GM12891 (cell line): ENCODE results near the gene FAM193A.

Experiments used
- POLR2A ChIP-seq: IDR thresholded peaks from 2 replicates; pipeline ENCODE4 v1.6.1; 2011; ENCODE audit warnings: low read depth, low read length, control low read depth
- POLR2AphosphoS5 ChIP-seq: IDR thresholded peaks from 2 replicates; pipeline ENCODE4 v1.6.1; 2011; ENCODE audit warnings: low read depth, low read length, control low read depth
- SPI1 ChIP-seq: IDR thresholded peaks from 2 replicates; pipeline ENCODE4 v1.6.1; 2011; ENCODE audit warnings: low read depth, low read length, control low read depth
- TAF1 ChIP-seq: IDR thresholded peaks from 2 replicates; pipeline ENCODE4 v1.6.1; 2011; ENCODE audit warnings: low read depth, low read length, control low read depth

GRCh38 chr4:2672700-2673099 is 136.3 kb downstream of the FAM193A start:
- TF ChIP-seq TAF1 (no peak), POLR2A (no peak), POLR2AphosphoS5 (no peak), SPI1 (no peak)
